Left lung (tissue), 10 donors: ENCODE data around the gene BTN2A1. TPM values are rescaled to one million over a fixed set of nuclear protein-coding genes. Genes with fewer than 3 reads are reported as not detected.

Source experiments
- ATAC-seq: fragments of 200-7000 bp; cut with Tn5 transposase; one replicate; pipeline ENCODE4 v1.9.1; 2020; ENCODE audit warnings: moderate library complexity
- DNase-seq, 4 donors: peaks; one replicate each; pipeline ENCODE4 v3.0.0-alpha.2; 2013 to 2020
- H3K27ac ChIP-seq, 2 donors: fragments of 200-600 bp; sonication (generic) in 1 of 2; one replicate each; pipeline versions ENCODE4 v1.5.0 to v1.8.0; 2020 to 2021
- H3K27me3 ChIP-seq, 2 donors: fragments of 200-600 bp; sonication (generic) in 1 of 2; one replicate each; pipeline versions ENCODE4 v1.5.0 to v1.8.0; 2020 to 2021
- H3K36me3 ChIP-seq, 2 donors: fragments of 200-600 bp; sonication (generic) in 1 of 2; one replicate each; pipeline versions ENCODE4 v1.5.0 to v1.8.0; 2020 to 2021
- H3K4me1 ChIP-seq, 2 donors: fragments of 200-600 bp; one replicate each; pipeline ENCODE4 v1.8.0; 2021
- H3K4me3 ChIP-seq, 2 donors: fragments of 200-600 bp; sonication (generic) in 1 of 2; one replicate each; pipeline versions ENCODE4 v1.5.0 to v1.8.0; 2020 to 2021; ENCODE audit warnings: mild to moderate bottlenecking in 1 of 2
- H3K9me3 ChIP-seq, 2 donors: fragments of 200-600 bp; sonication (generic) in 1 of 2; one replicate each; pipeline versions ENCODE4 v1.5.0 to v1.8.0; 2020 to 2021
- CTCF ChIP-seq, 2 donors: fragments of 200-600 bp; sonication (generic) in 1 of 2; IDR thresholded peaks; one replicate each; pipeline versions ENCODE4 v1.5.0 to v1.8.0; 2021; ENCODE audit warnings: antibody characterized with exemption in 2 of 2
- intact Hi-C, 2 donors: fragments of 100-400 bp; cut with DNase I; formaldehyde crosslinking; loops; one replicate each; pipeline versions ENCODE4 v1.11.2 to v1.14.2; 2022
- polyA plus RNA-seq, 6 donors: library from polyadenylated mRNA; unstranded; fragments of 120-200 nt; gene quantifications; one replicate each; pipeline ENCODE4 v1.2.1, GENCODE V29; 2013; ENCODE audit not compliant: insufficient read length in 6 of 6
- total RNA-seq, 2 donors: library from RNA; stranded (reverse); fragmentation: NEBNext Ultra II Directional; extraction: Animal tissue kit (Norgen Biotek cat#: 25700); gene quantifications; one replicate each; pipeline ENCODE4 v1.2.1, GENCODE V29; 2021
- donor health status: DM: no; HTN: yes; CAD: no.
- donor health status: DM: no; HTN: no; CAD: no.

Gene BTN2A1
- total and polyA plus RNA-seq, 8 donors = 17.5 to 48.6 (median 41.9) TPM

GRCh38 chr6:26426691-26427450 lies 30.9 kb upstream of the BTN2A1 start:
- Histone ChIP-seq H3K36me3 (peaks cover 4 to 47% of the 10 kb centered on the region in 2 donors), H3K27ac (no peak overlapping the region), H3K4me3 (no peak overlapping the region), H3K4me1 (peaks cover 4 to 17% of the 10 kb centered on the region in 2 donors), H3K27me3 (no peaks in the 10 kb centered on the region), H3K9me3 (no peaks in the 10 kb centered on the region)
- intact Hi-C loops = no loop called here
- no peak for DNase-seq
- no peak for TF ChIP-seq CTCF (IDR thresholded peaks at IDR 0.05)
- no peak for ATAC-seq

- Histone ChIP-seq H3K4me1 (peaks cover 4 to 14% of the 10 kb centered on the region in 2 donors), H3K9me3 (no peaks in the 10 kb centered on the region), H3K4me3 (no peak overlapping the region), H3K27ac (no peak overlapping the region), H3K36me3 (peaks cover 4 to 47% of the 10 kb centered on the region in 2 donors), H3K27me3 (no peaks in the 10 kb centered on the region)
- intact Hi-C loops = no loop called here
- TF ChIP-seq CTCF (IDR thresholded peaks at IDR 0.05) = no peak
- DNase-seq (no peak), ATAC-seq (no peak)
Measured at GRCh38 chr6:26427451-26427809, 30.3 kb upstream of the BTN2A1 start.

- Histone ChIP-seq H3K4me1 (peaks cover 4 to 9% of the 10 kb centered on the region in 2 donors), H3K27me3 (no peaks in the 10 kb centered on the region), H3K9me3 (peaks cover 0 to 3% of the 10 kb centered on the region in 2 donors), H3K4me3 (no peak overlapping the region), H3K36me3 (peaks cover 4 to 47% of the 10 kb centered on the region in 2 donors), H3K27ac (no peak overlapping the region)
- ATAC-seq (no peak), DNase-seq (no peak)
- no peak for TF ChIP-seq CTCF (IDR thresholded peaks at IDR 0.05)
- intact Hi-C loops = no loop called here
Measured at GRCh38 chr6:26428206-26428605, 29.5 kb upstream of the BTN2A1 start.

- Histone ChIP-seq H3K4me3 (no peak overlapping the region), H3K36me3 (peaks cover 4 to 47% of the 10 kb centered on the region in 2 donors), H3K4me1 (no peaks in the 10 kb centered on the region), H3K9me3 (peaks cover 0 to 14% of the 10 kb centered on the region in 2 donors), H3K27me3 (no peaks in the 10 kb centered on the region), H3K27ac (no peak overlapping the region)
- ATAC-seq (no peak), DNase-seq (no peak)
- intact Hi-C loops = no loop called here
- TF ChIP-seq CTCF (IDR thresholded peaks at IDR 0.05) = no peak
Measured at GRCh38 chr6:26430787-26431186, 27.0 kb upstream of the BTN2A1 start.

GRCh38 chr6:26431258-26432172 lies 26.2 kb upstream of the BTN2A1 start:
- no peak for ATAC-seq
- Histone ChIP-seq H3K27me3 (no peaks in the 10 kb centered on the region), H3K27ac (no peak overlapping the region), H3K4me3 (no peak overlapping the region), H3K4me1 (no peaks in the 10 kb centered on the region), H3K36me3 (peaks cover 4 to 42% of the 10 kb centered on the region in 2 donors), H3K9me3 (peaks cover 0 to 14% of the 10 kb centered on the region in 2 donors)
- intact Hi-C loops = no loop called here
- no peak for DNase-seq
- TF ChIP-seq CTCF (IDR thresholded peaks at IDR 0.05) = no peak
